Nephron progenitor cell (in vitro differentiated cells): Measurements from ENCODE around the gene CELF5.
"Not testable (repeated sequence)": the region's sequence is repeated elsewhere in the genome, so short reads cannot be mapped to it uniquely, and the experiment has no call there.

Experiments
- DNase-seq: peaks from one replicate; pipeline ENCODE4 v3.0.0; 2021
- H3K27ac Mint-ChIP-seq: 2 replicates; pipeline ENCODE4 v1.8.0; 2021; ENCODE audit warnings: mild to moderate bottlenecking, moderate library complexity, mixed read lengths
- H3K27me3 Mint-ChIP-seq: 2 replicates; pipeline ENCODE4 v1.8.0; 2021; ENCODE audit warnings: mild to moderate bottlenecking, low read depth, mixed read lengths; ENCODE audit not compliant: poor library complexity
- H3K36me3 Mint-ChIP-seq: 2 replicates; pipeline ENCODE4 v1.8.0; 2021; ENCODE audit warnings: low read depth, mixed read lengths
- H3K4me1 Mint-ChIP-seq: 2 replicates; pipeline ENCODE4 v1.8.0; 2021; ENCODE audit warnings: mixed read lengths
- H3K4me3 Mint-ChIP-seq: 2 replicates; pipeline ENCODE4 v1.8.0; 2021; ENCODE audit warnings: mild to moderate bottlenecking, moderate library complexity, mixed read lengths
- H3K9me3 Mint-ChIP-seq: 2 replicates; pipeline ENCODE4 v1.8.0; 2021; ENCODE audit warnings: mild to moderate bottlenecking, moderate library complexity, mixed read lengths
- TF ChIP-seq, protein P1 (sequence below): fragments of 200-600 bp; sonication (generic); IDR thresholded peaks from 2 replicates; pipeline ENCODE4 v1.5.0; 2021; ENCODE audit warnings: antibody characterized with exemption

CELF5 gene

DNA sequence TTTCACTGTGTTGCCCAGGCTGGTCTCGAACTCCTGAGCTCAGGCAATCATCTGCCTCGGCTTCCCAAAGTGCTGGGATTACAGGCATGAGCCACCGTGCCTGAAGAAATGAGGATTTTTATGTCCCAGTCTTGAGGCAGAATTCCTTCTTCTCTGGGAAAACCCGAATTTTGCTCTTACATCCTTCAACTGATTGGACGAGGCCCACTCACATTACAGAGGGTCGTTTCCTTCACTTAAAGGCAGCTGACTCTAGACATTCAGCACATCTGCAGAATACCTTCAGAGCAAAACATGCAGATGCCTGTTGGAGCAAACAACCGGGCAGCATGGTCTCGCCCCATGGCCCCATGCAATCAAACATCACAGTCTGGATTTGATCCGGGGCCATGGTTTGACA is 105.6 kb downstream of the CELF5 start:
- Mint-ChIP-seq H3K9me3 (no peaks in the 10 kb centered on the region), H3K4me1 (no peaks in the 10 kb centered on the region), H3K4me3 (no peak overlapping the region), H3K27ac (no peak overlapping the region), H3K36me3 (no peaks in the 10 kb centered on the region), H3K27me3 (peaks cover 82% of the 10 kb centered on the region)
- no peak for DNase-seq
- TF ChIP-seq, protein P1, sequence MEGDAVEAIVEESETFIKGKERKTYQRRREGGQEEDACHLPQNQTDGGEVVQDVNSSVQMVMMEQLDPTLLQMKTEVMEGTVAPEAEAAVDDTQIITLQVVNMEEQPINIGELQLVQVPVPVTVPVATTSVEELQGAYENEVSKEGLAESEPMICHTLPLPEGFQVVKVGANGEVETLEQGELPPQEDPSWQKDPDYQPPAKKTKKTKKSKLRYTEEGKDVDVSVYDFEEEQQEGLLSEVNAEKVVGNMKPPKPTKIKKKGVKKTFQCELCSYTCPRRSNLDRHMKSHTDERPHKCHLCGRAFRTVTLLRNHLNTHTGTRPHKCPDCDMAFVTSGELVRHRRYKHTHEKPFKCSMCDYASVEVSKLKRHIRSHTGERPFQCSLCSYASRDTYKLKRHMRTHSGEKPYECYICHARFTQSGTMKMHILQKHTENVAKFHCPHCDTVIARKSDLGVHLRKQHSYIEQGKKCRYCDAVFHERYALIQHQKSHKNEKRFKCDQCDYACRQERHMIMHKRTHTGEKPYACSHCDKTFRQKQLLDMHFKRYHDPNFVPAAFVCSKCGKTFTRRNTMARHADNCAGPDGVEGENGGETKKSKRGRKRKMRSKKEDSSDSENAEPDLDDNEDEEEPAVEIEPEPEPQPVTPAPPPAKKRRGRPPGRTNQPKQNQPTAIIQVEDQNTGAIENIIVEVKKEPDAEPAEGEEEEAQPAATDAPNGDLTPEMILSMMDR, result no peak

DNA sequence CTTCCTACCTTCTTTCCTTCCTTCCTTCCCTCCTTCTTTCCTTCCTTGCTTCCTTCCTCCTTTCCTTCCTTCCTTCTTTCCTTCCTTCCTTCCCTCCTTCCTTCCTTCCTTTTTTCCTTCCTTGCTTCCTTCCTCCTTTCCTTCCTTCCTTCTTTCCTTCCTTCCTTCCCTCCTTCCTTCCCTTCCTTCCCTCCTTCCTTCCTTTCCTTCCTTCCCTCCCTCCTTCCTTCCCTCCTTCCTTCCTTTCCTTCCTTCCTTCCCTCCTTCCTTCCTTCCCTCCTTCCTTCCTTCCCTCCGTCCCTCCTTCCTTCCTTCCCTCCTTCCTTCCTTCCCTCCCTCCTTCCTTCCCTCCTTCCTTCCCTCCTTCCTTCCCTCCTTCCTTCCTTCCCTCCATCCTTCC is 107.8 kb downstream of the CELF5 start:
- H3K36me3 Mint-ChIP-seq, H3K4me1 Mint-ChIP-seq, DNase-seq: not testable (repeated sequence)

GRCh38 chr19:3333020-3333583 is 108.6 kb downstream of the CELF5 start:
- peaks cover 84% of the 10 kb centered on the region for H3K27me3 Mint-ChIP-seq
- no peak for DNase-seq
- H3K4me3 Mint-ChIP-seq, result no peak overlapping the region
- no peaks in the 10 kb centered on the region for H3K36me3 Mint-ChIP-seq
- H3K9me3 Mint-ChIP-seq, result no peaks in the 10 kb centered on the region
- H3K27ac Mint-ChIP-seq, result no peak overlapping the region
- peaks cover 5% of the 10 kb centered on the region for H3K4me1 Mint-ChIP-seq
- TF ChIP-seq, protein P1, result no peak

More for the DNA sequence above, 107.8 kb downstream of the CELF5 start:
- peaks cover 90% of the 10 kb centered on the region for H3K27me3 Mint-ChIP-seq
- H3K27ac Mint-ChIP-seq, H3K9me3 Mint-ChIP-seq, H3K4me3 Mint-ChIP-seq: not testable (repeated sequence)

DNA sequence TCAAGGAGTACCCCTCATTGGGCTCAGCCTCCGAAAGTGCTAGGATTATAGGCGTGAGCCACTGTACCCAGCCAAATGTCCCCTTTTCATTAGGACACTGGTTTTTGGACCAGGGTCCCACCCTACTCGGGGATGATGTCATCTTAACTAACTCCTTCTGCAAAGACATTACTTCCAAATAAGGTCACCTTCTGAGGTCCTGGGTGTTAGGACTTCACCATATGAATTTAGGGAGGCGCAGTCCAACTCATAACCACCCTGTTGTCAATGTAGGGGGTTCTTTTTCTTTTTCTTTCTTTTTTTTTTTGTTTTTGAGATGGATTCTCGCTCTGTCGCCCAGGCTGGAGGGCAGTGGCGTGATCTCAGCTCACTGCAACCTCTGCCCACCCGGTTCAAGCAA is 109.2 kb downstream of the CELF5 start:
- no peaks in the 10 kb centered on the region for H3K9me3 Mint-ChIP-seq
- TF ChIP-seq, protein P1, result no peak
- H3K27ac Mint-ChIP-seq, result no peak overlapping the region
- peaks cover 5% of the 10 kb centered on the region for H3K4me1 Mint-ChIP-seq
- H3K27me3 Mint-ChIP-seq, result peaks cover 78% of the 10 kb centered on the region
- H3K4me3 Mint-ChIP-seq, result no peak overlapping the region
- H3K36me3 Mint-ChIP-seq, result no peaks in the 10 kb centered on the region
- no peak for DNase-seq

DNA sequence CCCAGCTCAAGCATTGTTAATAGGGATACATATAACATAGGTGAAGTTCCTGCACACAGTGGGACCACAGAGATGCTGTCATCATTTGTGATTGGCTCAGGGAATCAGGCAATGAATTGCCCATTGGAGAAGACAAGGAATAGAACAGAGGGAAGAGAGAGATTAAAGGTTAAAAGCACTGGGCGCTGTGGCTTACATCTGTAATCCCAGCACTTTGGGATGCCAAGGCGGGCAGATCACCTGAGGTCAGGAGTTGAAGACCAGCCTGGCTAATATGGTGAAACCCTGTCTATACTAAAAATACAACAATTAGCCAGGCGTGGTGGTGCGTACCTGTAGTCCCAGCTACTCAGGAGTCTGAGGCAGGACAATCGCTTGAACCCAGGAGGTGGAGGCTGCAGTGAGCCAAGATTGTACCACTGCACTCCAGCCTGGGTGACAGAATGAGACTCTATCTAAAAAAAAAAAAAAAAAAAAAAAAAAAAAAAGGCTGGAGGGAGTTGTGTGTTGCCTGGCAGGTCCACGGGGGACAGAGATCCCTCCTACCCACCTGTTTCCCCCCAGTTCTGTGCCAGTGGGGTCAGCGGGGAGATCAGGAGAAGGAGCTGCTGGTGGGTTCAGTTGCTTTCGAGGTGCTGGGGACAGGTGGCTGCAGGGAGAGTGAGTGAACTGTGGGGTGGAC is 110.4 kb downstream of the CELF5 start:
- not testable (repeated sequence) for H3K27ac Mint-ChIP-seq, DNase-seq, H3K36me3 Mint-ChIP-seq, H3K4me3 Mint-ChIP-seq, H3K9me3 Mint-ChIP-seq, H3K4me1 Mint-ChIP-seq
- H3K27me3 Mint-ChIP-seq, result peaks cover 67% of the 10 kb centered on the region

DNA sequence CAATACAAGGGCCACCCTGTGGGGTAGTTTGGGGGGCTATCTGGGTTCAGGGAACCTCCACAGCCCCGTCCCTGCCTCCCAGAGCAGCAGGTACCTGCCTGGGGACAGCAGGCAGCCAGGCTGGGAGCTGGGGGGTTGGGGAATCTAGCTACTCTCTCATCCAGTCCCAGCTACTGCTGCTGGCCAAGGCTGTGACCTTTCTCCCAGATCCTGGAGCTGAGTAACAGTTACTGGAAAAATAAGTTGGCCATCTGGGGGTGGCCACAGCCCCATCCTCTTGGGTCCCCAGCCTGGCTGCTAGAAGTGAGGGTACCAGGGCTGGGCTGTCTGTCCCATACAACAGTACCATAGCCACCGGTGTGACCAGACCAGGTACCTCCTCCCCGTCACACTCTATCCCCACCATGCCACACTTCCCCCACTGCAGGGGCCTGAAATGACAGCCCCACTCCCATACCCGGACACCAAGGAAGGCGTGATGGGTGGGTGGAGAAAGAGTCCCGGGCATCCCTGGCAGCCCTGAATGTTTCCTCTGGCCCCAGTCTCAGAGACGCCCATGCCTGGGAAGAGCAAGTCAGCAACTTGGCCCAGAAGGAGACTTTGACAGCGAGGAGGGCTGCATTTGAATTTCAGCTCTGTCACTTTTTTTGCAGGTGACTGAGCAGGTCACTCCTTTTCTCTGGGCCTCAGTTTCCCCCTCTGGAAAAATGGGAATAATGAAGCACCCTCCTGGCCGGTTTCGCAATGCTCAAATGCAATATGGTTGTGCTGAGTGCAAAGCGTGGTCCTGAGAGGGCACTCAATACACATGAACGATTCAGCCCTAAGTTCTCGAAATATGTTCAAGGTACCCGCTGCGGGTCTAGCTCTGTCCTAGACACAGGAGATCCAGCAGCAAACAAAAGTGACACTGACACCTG is 111.2 kb downstream of the CELF5 start:
- no peak overlapping the region for H3K27ac Mint-ChIP-seq

More for the DNA sequence above, 111.2 kb downstream of the CELF5 start:
- Mint-ChIP-seq H3K9me3 (no peaks in the 10 kb centered on the region), H3K27me3 (peaks cover 61% of the 10 kb centered on the region), H3K36me3 (no peaks in the 10 kb centered on the region), H3K4me3 (no peak overlapping the region), H3K4me1 (peaks cover 5% of the 10 kb centered on the region)
- TF ChIP-seq, protein P1, result no peak
- no peak for DNase-seq
